ENCODE measurements around the gene RAD51B.

The RAD51B gene

DNA sequence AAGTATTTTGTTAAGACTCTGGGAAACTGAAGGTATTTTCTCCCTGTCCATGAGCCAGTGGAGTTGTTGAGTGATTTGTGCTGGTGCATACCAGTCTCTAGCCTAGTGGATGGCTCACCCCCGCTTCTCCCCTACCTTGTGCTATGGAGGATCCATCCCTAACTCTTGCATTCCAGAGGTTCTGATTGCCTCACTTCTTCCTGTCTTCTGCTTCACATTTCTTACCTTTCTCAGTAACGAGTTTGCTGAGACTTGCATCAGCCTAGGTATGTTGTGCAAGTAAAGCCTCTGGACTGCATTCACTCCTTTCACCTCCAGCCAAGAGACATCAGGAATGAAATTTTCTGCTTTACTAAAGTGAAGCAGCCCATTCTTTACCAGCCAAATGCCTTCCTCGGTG lies 581.7 kb downstream of the RAD51B start:
- no peak for DNase-seq

DNA sequence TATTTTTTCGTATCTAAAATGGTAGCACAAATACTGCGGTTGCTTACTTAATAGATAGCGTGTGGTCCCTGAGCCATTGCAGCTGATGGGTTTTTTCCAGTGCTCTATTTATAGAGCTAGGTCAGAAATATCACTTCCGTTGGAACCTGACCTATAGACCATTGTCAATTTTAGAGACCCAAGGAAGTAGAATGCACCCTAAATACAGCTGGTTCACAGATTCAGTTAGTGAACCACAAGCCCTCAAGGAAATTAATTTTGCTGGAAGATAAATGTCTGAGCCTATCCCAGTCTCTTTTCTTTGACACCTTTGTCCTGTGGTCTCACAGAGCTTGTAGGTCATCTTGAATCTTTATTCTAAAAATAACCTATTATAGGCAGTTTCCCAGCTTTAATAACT lies 582.3 kb downstream of the RAD51B start:
- no peak for DNase-seq

DNA sequence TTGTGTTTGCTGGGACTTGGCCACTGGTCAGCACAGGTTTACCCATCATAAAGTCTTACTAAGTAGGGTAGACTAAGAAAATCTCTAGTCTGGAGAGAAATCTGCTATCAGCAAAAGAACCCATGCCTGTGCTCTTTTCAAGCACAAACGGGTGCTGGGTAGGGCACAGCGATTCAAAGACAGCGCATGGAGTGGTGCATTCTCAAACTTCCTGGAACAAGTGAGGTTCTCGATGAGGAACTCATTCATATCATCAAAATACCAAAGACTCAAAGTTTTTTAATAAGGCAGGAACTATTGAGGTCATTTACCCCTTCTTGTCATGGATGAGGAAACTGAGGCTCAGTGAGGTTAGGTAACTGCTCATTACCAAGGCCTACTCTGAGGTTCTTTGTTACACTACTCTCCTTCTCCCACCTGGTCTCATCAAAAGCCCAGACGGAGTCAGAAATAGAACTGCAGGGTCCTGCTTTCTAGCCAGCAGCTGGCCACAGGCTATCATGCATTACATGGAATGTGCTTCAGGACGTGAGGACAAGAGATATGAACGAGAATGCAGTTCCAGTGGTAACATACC lies 583.0 kb downstream of the RAD51B start:
- DNase-seq: no peak

DNA sequence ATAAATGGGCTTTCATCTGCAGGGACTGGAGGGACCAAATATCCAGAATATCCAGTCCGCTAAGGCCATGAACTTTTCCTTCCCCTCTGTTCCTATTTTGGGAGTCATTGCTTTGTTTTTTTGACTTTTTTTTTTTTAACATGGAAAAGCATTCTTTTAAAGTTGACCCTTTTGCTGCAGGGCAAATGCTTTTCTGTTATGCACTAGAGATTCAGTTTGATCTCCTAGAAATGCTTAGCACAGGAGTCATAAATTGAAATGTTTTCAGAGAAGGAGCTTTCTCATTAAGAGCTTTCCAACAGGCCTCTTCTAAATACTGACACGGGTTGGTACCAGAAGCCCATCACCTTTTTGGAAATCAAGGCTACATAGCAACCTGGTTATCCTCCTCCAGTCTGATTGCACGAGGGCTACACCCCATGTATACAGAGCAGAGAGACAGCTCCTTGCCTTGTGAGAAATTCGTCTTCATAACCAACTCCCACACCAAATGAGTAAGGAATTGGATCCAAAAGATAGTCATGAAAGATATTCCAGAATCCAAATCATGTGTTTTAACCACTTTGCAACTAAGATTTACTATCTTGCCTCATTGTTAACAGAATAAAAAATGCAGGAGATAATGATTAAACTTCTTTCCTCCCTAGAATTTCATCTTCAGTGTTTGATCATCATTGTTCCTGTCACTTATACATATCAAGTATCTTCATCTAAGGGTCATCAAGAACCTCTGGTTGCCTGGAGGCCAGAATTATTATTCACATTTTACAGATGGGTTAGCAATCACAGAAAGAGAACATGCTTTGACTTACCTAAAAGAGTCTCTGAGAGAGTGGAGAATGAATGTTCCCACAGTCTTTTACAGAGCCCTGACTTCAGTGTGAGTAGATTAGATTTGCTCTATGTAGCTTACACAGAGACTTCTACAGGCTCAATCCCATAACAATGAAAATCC lies 583.9 kb downstream of the RAD51B start:
- DNase-seq: no peak

DNA sequence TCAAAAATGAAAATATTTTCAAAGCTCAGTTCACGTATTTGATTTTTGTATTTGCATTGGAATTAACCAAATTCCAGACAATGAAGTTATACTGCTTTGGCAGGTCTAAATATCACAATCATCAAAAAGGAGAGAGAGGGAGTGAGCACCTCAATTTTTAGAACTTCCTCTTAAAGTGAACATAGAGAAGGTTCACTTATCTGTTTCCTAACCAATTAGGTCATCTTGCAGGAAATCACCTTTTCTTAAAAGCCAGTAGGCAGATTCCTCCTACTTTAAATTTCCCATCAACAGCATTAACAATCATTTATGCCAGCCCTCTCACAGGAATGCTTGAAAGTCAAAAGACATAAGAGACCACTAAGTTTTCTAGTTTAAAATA lies 584.6 kb downstream of the RAD51B start:
- DNase-seq: no peak

DNA sequence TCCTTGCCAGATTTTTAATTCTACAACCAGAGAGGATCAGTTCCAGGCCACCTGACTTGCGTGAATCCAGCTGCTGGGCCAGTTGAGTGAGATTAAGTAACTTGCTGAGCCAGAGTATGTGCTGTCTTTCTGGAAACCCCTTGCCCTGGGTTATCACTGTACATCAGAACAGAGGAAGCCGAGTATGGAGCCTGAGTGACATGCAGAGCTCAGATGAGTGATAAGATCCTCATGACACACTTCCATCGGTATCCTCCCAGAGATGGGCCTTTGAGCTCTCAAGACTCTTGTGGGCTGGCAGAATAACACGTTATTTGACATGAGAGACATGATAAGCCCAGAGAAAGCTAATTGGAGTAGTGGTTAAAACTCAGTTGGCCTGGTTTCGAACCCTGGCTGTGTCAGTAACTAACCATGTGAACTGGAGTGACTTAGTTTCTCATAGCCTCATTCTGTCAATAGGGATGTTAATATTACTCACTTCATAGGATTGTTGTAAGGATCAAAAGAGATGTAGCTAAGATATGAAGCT lies 585.1 kb downstream of the RAD51B start:
- no peak for DNase-seq

DNA sequence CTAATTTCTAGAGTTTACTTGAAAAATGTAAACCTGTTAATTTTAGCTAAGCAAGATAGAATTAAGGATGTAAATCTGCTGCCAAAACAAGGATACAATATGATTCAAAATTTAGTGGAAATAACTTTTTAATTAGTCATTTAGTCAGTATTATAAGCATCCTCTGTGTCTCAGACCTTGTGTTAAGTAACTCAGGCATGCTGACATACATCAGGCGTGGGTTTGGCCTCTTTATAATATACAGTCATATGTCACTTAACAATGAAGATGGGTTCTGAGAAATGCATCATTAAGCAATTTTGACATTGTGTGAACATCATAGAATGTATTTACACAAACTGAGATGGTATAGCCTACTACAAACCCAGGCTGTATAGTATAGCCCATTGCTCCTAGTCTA lies 586.4 kb downstream of the RAD51B start:
- DNase-seq: no peak

DNA sequence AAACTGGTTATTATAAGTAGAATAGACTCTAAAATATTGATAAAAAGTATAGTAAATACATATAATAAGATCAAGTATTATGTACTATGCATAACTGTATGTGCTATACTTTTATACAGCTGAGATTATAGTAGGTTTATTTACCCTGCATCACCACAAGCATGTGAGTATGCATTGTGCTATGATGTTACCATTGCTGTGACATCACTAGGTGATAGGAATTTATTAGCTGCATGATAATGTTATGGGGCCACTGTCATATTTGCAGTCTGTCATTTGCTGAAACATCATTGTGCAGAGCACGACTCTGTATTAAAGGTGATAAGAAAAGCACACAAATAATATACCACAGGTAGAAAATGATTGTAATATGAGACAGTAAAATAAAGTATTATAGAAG lies 587.7 kb downstream of the RAD51B start:
- no peak for DNase-seq

DNA sequence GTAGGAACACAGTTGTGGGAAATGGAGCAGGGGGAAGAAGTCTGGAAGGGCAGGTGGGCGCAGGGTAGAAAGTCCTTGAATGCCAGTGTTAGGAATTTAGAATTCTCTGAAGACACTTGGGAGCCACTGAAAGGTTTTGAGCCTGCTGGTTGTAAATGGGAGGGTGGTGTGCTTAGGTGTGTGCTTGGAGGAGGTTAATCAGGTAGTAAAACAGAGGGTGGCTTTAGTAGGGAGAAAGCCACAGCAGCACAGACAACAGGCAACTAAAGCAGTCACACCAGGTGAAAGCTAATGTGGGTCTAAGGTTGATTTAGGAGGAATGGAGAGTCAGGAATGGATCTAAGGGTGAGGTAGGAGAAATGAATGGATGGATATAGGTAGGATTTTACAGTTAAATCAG lies 588.2 kb downstream of the RAD51B start:
- no peak for DNase-seq

DNA sequence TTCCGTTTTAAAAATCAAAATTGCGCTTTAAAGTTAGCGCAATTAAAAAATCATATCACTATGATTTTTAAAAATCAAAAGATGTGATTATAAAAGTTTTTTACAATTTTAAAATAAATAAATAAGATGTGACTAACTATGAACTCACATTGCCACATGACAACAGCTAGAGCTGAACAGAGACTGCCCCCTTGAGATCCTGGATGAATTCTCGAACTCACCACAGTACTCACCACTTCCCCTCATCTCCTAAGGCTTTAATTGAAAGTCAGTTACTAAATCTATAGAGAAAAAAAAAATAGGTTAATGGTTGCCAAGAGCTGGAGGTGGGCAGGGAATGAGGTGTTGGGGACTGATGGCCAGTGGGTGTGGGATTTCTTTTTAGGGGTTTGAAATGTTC lies 589.1 kb downstream of the RAD51B start:
- DNase-seq: no peak

DNA sequence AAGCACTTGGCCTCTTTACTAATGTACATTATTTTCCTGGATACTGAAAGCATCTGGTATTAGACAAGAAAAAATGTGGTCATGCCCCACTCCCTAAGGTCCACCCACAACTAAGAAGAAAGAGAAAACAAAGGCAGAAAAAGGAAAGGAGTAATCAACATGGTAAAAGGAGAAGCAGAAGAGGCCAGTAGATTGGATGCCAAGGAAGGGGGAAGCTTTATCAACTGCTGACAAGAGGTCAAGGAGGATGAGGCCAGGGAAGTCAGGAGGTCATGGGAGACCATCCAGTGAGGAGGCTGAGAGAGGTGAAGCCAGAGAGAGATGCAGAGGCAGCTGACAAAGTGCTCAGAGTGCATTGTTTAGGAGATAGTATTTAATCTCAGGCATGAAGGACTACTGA lies 589.8 kb downstream of the RAD51B start:
- DNase-seq: no peak

DNA sequence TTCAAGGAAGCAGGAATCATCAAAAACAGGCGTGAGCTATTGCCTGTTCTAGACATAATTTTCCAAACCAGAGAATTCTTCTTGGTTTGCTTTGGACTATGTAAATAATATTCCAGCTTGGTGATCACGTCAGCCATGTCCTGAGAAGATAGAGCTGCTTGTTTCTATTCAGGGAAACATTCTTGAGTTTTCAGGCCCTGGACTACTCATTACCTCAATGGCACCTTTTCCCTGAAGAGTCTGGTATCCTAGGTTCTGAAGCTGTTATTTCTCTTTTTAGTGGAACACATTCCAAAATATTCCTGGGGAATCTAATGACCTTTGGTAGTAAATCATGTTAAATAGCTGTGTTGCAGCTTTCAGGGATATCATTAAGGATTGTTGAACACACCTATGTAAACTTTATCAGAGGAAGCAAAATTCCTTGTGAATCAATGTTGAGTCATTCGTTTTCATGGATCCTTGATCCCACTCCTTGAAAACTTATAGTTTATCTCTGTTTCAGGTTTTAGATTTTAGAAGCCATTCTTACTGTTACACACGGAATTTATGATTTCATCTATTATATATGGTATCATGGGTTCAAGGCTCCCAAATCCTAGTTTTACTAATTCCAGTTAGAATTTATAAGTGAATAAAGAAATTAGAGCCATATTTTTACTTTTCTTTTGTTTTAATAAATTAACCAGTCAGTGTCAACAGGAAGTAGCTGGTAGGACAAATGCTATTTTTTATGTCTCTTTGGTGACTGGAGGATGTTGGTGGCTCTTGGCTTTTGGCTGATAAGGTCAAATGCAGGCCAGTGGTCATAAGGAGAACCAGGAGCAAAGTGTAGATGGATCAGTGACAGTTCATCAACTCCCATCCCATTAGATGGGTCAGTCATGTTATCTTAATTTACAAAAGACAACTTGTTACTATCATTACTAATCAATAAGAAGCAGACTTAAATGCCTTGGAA lies 593.2 kb downstream of the RAD51B start:
- no peak for DNase-seq

DNA sequence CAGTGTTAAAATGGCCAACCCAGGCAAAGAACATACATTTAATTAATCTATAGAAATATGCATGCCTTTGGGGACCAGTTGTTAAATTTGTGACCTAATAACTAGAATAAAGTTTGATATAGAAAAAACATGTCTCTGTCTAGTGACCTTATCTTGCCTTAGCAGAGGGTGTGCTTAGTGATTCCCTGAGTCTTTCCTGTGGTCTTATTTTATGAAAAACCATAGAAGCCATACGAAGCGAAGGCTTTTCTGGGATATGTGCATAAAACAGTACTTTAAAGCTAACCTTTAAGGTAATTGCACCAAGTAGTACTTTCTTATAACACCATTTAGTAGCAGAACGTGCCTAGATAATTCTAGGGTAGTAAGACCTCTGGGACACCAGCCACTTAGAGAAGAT lies 593.9 kb downstream of the RAD51B start:
- no peak for DNase-seq

DNA sequence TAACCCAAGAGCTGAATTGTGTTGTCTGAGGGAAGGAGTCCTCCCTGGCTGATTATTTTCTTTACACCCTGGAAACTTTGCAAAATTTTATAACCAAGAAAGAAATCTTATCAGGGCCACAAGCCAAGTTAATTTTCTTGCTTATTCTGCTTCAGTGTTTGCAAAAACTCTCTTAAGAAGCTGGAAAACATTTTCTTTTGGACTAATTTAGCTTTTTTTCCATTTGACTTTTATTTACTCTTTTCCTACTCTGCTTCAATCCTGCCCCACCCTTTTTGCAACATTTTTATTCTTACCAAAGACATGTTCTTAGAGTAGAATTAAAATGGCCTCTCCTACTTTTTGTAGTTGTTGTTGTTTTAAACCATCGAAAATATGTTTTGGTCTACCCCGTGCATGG lies 594.5 kb downstream of the RAD51B start:
- DNase-seq: no peak

DNA sequence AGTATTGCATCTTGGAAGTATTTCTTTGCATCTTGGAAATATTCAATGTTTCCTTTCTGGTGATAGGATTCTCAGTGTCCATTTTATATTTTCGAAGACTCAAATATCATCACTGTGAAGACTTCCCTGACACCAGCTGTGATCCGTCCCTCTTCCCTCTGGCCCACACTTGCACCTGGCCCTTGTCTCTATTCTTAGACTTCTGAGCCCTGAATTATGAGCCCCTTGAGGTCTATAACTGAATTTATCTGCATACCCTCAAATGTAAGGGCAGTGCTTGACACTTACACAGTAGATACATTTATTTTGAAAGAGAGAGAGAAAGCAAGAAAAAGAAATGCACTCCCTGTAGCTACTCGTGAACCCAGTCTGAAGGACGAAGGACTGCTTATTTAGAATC lies 596.6 kb downstream of the RAD51B start:
- no peak for DNase-seq

DNA sequence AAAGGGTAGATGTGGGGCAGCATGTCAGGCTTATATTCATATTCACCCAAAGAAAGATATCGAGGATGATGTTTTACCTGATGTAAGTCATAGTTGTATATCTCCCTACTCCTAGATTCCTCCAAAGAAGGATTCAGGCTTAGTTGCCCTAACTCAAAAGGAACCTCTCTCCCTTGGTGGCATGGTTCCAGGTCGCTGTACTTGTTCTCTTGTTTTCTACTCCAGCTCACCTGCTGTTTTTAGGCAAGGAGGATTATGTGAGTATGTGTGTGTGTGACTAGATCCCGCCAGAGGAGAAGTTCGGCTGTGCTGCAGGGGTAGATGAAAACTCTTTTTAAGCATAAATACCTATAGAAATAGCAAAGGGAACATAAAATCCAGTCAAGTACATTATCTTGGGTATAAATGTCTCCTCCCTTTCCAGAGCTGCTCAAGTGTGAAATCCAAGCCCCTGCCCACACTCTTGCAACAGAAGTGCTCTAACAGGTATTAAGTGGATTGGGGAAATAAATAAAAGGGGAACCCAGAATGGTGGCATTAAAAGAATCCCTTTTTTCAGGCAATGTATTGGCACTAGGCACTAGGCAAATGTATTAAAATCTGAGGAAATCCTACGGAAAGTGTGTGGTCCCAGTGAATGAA lies 597.6 kb downstream of the RAD51B start:
- no peak for DNase-seq

DNA sequence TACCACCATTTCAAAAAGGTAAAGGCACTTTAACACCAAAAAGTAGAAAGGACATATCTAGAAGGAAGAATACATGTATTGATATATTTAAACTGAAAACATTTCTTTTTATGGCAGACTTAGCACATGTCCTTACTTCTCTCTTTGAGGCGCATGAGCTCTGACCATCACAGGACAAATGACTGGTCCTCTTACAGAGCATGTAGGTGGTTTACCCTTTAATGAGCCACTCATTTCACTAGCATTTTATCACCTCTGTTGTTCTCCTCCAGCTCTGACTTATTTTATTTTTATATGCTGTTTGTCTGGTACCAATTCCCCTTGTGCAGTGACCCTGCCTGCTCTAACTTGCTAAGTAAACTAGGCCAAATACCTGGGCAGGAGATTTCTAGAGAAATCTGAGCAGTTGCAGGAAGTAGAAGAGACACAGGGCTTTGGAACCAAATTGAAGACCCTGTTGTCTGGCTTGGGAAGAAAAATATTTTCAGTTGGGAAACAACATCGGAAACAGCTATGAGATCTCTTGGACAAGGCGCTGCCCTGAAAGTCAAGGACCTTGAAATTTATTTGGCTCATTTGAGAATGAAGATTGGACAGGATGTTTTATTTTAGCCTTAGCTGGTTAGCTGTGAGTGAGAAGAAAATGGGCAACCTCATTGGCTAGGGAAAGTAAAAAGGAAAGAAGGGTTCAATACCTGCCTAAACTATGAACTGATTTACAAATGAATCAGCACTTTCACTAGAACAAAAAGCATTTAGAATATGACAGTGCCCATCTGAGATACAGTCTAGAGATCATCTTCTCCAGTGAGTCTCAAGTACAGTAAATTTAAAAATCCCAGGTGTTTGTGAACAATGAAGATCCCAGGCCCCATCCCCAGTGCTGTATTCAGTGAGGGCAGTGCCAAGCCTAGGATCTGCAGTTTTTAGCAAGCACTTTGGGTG lies 598.9 kb downstream of the RAD51B start:
- DNase-seq: no peak

DNA sequence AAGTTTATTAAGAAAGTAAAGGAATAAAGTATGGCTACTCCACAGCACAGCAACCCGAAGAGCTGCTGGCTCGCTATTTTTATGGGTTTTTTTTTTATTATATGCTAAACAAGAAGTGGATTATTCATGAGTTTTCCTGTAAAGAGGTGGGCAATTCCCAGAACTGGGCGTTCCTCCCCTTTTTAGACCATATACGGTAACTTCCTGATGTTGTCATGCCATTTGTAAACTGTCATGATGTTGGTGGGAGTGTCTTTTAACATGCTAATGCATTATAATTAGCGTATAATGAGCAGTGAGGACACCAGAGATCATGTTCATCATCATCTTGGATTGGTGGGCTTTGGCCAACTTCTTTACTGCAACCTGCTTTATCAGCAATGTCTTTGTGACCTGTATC lies 600.8 kb downstream of the RAD51B start:
- no peak for DNase-seq

DNA sequence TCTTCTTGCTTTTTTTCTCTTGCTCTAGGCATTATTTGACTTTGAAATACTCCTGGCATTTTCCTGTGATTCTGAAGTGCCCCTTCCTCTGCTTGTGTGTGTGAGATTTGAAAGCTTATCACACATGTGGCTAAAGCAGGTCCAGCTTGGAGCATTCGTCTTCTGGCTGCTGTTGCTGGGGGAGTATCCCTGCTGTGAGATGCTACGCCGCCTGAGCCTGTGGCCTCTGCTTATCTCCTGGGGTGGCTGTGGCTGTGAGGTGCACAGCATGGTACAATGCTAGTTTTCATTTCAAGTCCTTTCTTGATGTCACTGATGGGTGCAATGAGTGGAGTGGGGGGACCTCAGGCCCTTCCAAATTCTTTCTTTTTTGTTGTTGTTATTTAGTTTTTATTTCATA lies 601.5 kb downstream of the RAD51B start:
- DNase-seq: no peak

DNA sequence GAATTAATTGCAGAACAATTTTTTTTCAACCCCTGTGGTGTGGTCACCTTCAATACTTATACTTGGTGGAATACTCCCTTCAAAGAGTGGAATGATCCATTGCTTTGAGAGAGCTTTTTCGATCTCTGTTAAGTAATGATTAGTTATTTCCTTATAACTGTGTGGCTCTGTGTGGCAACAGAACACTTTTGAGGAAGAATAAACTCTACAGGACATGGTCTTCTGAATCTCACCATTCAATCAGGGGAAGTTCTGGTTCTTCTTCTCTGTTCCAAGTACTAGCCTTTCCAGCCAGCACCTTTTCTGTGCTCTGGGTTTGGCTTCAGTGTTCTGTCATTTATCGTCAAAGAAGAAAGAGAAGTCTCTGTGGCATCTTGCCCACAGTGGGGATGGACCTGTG lies 604.1 kb downstream of the RAD51B start:
- no peak for DNase-seq

DNA sequence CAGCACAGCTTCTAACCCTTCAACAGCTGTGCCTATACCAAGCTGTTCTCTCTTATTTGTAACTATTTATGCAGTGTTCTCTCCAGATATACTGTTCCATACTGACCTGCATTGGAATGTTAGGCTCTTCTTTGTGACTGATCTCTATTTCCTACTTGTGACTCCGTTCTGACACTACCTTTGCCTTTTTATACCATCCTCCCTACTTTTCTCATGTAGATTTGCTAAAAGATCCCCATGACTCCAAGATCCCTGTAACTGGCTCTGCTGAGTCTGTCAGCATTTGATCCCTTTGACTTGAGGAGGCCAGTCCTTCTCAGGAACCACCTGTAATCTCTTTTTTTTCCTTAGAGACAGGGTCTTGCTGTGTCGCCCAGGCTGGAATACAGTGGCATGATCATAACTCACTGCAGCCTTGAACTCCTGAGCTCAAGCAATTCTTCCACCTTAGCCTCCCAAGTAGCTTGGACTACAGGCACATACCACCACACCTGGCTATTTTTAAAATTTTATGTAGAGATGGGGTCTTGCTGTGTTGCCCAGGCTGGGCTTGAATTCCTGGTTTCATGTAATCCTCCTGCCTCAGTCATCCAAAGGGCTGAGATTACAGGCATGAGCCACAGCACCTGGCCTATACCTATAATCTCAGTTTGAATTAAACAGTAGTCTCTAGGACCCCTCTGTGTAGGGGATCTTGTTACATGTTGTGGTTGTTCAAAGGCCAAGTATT lies 605.0 kb downstream of the RAD51B start:
- DNase-seq: no peak

All from GDM1 (cell line).